H1 (cell line): ENCODE results near the gene HACD3.

ENCODE experiments used
- CBX8 ChIP-seq: fragments of 300-800, 300-1000 bp; sonication (generic); IDR thresholded peaks from 2 replicates; pipeline ENCODE4 v1.7.1; 2016; ENCODE audit warnings: low read depth, low read length, borderline replicate concordance
- EGR1 ChIP-seq: IDR thresholded peaks from 2 replicates; pipeline ENCODE4 v1.6.1; 2011; ENCODE audit warnings: low read depth, low read length, borderline replicate concordance
- EP300 ChIP-seq, 2 experiments: IDR thresholded peaks; 1 replicate in 1 of 2; 2 replicates in 1 of 2; pipeline ENCODE4 v1.6.1; 2011 to 2012; ENCODE audit warnings: low read depth in 2 of 2, low read length in 2 of 2, mild to moderate bottlenecking in 2 of 2, borderline replicate concordance in 1 of 2, inconsistent platforms in 1 of 2, moderate library complexity in 1 of 2
- EZH2 ChIP-seq: fragments of 200-600 bp; sonication (generic); IDR thresholded peaks from 2 replicates; pipeline ENCODE4 v1.7.1; 2012; ENCODE audit warnings: low read depth, mild to moderate bottlenecking, moderate library complexity, low read length, inconsistent platforms; ENCODE audit not compliant: severe bottlenecking
- POLR2A ChIP-seq, 2 experiments: IDR thresholded peaks; 1 replicate in 1 of 2; 2 replicates in 1 of 2; pipeline ENCODE4 v1.6.1; 2011; ENCODE audit warnings: low read depth in 2 of 2, low read length in 2 of 2, mild to moderate bottlenecking in 2 of 2; ENCODE audit errors: control extremely low read depth in 1 of 2
- SIX5 ChIP-seq: IDR thresholded peaks from 2 replicates; pipeline ENCODE4 v1.6.1; 2011; ENCODE audit warnings: mild to moderate bottlenecking, low read depth, low read length
- ZNF274 ChIP-seq: IDR thresholded peaks from 2 replicates; pipeline ENCODE4 v1.7.0; 2012; ENCODE audit warnings: low read length, borderline replicate concordance; ENCODE audit errors: extremely low read depth
- TF ChIP-seq, protein P1 (sequence below): IDR thresholded peaks from 2 replicates; pipeline ENCODE4 v1.6.1; 2012; ENCODE audit warnings: inconsistent platforms
- TF ChIP-seq, protein P2 (sequence below), 3 experiments: IDR thresholded peaks; 1 replicate in 2 of 3; 2 replicates in 1 of 3; pipeline versions ENCODE4 v1.5.1 to v1.6.1; 2011; ENCODE audit warnings: low read length in 3 of 3, mild to moderate bottlenecking in 3 of 3, inconsistent platforms in 2 of 3, low read depth in 1 of 3, moderate library complexity in 1 of 3; ENCODE audit not compliant: insufficient read depth in 1 of 3; ENCODE audit errors: control extremely low read depth in 1 of 3

DNA sequence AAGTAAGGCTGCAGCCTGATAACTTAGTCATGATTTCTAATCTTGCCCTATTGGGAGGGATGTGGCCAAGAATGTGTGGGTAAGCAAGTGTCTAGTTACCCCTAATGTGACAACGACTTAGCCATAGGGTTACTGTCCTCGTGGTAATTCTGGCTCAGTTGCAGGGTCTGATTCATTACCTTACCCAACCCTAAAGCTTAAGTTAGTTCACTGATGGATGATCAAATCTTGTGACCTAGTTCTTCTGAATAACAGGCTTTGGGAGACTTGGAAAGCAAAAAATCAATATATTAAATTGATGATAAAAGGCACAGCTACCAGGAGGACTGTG lies 82.3 kb downstream of the HACD3 start:
- TF ChIP-seq ZNF274 (no peak), SIX5 (no peak), EZH2 (no peak), CBX8 (no peak), EP300 (IDR thresholded peaks at IDR 0.05; ENCODE audit: borderline replicate concordance in 1 of 2, low read depth in 2 of 2, low read length in 2 of 2) (no peak), POLR2A (IDR thresholded peaks at IDR 0.05; ENCODE audit: control extremely low read depth in 1 of 2, low read depth in 2 of 2, low read length in 2 of 2) (no peak), EGR1 (no peak)
- TF ChIP-seq, protein P1, sequence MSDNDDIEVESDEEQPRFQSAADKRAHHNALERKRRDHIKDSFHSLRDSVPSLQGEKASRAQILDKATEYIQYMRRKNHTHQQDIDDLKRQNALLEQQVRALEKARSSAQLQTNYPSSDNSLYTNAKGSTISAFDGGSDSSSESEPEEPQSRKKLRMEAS, result no peak
- TF ChIP-seq, protein P2, sequence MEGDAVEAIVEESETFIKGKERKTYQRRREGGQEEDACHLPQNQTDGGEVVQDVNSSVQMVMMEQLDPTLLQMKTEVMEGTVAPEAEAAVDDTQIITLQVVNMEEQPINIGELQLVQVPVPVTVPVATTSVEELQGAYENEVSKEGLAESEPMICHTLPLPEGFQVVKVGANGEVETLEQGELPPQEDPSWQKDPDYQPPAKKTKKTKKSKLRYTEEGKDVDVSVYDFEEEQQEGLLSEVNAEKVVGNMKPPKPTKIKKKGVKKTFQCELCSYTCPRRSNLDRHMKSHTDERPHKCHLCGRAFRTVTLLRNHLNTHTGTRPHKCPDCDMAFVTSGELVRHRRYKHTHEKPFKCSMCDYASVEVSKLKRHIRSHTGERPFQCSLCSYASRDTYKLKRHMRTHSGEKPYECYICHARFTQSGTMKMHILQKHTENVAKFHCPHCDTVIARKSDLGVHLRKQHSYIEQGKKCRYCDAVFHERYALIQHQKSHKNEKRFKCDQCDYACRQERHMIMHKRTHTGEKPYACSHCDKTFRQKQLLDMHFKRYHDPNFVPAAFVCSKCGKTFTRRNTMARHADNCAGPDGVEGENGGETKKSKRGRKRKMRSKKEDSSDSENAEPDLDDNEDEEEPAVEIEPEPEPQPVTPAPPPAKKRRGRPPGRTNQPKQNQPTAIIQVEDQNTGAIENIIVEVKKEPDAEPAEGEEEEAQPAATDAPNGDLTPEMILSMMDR (IDR thresholded peaks at IDR 0.05; ENCODE audit: control extremely low read depth in 1 of 3, insufficient read depth in 1 of 3, low read depth in 1 of 3, low read length in 3 of 3), result no peak
